Activated T-cell treated with anti-CD3 and anti-CD28 coated beads, Interleukin-2, amount 50 U/mL, for 48 hours (primary cell): Measurements from ENCODE around the gene EXT2.

Experiments used
- DNase-seq, 2 experiments: peaks; one replicate each; pipeline ENCODE4 v3.0.0-alpha.2; 2020

Gene EXT2

DNA sequence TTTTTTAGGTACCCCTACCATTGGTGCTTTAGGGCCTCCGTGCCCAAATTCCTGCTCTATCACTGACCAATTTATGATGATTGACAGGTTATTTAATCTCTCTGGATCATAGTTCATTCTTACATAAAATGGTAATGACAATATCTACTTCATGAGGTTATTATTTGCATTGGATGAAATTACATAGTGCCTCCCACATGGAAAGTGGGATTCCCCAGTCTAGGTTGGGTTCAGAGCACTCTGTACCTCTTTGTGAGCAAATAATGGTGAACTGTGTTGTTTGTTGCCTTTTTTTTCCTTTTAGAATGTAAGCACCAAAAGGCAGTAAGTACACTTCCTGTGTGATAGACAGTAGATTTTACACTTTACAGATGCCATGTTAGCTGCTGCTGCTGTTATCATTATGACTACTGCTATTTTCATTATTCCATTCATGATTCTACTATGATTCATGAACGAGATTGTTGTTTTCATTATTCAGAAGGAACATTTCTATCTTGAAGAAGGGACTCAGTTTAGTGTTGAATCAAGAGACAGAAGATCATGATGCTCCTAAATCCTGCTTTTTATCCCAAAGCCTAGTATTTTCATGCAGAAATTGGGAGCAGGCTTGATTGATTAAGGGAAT lies 113.6 kb downstream of the EXT2 start:
- DNase-seq = no peak

DNA sequence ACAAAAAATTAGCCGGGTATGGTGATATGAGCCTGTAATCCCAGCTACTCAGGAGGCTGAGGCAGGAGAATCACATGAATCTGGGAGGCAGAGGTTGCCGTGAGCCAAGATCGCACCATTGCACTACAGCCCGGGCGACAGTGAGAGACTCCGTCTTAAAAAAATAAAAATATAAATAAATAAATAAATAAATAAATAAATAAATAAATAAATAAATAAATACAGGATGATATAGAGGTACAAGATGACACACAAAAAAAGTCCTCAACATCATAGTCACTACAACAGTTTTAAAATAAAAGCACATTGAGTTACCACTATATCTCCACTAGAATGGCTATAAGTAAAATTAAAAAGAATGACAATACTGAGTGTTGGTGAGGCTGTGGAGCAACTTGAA lies 116.7 kb downstream of the EXT2 start:
- DNase-seq = no peak

DNA sequence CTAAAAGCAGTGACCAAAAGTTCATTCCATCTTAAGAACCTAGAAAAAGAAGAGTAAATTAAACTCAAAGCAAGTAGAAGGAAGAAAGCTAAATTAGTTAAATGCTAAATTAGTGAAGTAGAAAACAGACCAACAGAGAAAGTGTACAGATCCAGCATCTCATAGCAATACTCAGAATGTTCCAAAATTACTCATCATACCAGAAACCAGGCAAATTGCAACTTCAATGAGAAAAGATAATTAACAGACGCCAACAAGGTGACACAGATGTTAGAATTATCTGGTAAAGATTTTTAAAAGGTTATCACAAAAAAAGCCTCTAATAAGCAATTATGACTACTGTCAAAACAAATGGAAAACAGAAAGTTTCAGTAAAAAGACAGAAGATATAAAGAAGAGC lies 117.7 kb downstream of the EXT2 start:
- no peak for DNase-seq

DNA sequence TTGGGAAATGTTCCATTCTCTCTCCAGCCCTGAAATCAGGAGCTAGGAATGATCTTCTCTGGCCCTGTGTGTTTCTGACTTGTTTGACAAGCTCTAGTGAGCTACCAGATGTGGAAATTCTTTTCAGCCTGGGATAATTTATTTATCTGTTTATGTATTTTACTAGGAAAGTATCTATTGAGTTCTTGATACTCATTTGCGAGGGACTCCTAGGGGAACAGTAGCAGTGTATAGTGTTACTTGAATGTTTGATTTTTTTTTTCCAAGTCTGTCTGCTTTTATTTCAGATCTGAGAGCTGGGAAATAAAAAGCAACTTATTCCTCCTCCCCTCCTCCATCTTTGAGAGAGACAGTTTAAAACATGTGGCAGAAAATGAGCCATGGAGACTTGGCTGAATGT lies 122.0 kb downstream of the EXT2 start:
- no peak for DNase-seq

DNA sequence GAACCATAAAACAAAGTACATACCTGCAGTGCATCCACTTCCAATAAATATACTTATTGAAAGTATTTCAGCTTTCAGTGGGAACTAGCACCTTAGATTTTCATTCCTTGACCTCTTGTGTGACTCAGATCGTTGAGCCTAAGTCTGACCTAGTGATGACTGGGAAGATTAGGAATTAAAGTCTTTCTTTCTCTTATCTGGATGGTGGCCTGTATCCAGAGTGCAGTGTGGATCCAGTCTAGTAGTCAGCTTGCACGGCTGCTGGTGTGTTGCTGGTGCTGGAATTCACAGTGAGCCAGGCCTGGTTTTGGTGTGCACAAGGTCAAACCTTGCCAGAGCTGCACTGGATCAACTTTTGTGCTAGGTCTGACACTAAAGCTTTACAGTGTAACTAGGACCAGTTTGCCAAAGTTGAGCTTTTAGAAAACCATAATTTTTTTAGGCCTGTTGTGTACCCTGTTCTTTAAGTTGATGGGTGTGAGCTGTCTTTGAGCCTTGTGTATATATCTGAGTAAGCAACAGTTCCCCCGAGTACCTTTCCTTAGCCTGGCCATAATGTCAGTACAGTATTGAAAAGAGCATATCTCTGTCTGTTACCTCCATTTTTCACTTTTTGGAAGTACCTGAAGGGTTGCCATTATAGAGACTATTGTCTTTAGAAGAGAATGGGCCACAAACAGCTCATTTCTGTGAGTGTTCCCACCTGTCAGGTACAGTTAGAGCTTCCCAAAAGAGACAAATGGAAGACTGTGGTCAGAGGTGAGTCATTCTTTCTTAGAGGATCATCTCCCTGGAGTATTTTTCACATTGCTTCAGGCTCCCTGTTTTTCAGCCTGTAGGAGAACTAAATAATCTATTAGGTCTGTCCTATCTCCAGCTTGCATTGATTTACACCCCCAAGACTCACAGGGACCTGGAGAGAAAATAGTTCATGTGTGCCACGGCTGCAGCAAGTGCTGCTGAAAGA lies 124.6 kb downstream of the EXT2 start:
- no peak for DNase-seq

DNA sequence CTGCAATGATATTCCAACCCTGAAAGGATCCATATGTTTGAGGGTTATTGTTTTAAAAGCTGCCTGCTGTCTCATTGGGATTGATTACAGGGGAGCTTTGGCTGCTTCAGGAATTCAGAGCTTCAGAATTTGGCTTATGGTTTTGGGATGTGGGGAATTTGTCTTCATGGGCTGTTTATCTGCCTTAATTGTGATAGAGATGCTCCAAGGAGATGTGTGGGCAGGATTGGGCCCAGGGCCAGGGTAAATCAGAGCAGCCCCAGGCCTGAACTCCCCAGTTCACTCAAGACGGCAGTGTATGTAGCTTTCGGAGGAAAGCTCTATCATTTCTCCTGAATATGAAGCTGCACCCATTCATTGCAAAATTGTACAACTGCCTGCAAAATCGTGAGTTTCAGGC lies 126.0 kb downstream of the EXT2 start:
- no peak for DNase-seq

DNA sequence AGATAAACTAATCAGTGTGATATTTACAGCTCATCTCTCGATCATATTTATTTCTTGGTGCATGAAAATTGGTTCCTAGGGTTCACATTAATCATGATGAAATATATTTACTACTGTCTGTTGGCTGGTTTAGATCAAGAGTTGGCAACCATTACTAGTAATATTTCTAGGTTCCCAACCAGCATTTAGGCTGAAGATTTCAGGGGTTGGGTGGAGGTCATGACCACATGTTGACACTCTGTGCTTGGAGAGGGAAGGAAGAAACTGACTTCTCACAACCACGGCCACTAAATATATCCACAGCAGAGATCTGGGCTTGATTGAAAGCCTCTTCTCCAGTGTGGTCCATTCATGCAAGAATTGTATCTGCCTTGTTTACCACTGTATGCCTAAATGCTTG lies 126.5 kb downstream of the EXT2 start:
- no peak for DNase-seq

DNA sequence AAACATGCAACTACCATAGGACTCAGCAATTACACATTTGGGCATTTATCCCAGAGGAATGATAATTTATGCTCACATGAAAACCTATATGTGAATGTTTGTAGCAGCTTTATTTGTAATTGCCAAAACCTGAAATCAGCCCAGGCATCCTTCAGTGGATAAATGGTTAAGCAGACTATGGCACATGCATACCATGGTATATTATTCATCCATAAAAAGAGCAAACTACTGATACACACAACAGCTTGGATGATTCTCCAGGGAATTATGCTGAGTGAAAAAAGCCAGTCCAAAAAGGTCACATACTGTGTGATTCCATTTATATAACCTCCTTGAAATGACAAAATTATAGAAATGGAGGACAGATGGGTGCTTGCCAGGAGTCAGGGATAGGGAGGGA lies 127.8 kb downstream of the EXT2 start:
- no peak for DNase-seq

DNA sequence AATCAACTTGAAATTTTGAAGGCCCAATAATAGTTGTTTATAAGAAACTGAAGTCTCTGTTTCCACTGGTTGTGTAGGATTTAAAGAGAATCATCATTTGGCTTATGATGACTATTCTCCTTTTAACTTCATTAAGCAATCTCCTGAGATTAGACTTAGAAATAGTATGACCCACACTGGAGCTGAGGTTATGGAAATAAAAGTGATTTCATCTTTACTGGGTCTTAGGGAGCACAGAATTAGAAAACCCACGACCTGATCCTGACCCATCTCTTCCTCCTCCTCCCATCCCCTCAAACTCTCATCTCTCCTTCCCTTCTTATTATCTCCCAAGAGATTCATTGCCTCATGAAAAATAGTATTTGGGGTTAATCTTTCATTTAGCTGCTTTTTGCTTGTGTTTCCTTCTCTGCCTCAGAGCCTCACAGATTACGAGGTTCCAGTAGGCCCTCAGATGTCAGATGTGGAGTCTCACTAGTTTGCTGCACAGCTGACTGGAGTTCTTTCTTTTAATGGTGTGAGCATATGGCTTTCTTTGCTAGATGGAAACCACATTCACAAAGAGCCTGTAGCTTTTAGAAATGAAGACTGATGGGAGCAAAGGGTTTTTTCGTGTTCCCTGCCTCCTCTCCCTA lies 129.5 kb downstream of the EXT2 start:
- DNase-seq = no peak

DNA sequence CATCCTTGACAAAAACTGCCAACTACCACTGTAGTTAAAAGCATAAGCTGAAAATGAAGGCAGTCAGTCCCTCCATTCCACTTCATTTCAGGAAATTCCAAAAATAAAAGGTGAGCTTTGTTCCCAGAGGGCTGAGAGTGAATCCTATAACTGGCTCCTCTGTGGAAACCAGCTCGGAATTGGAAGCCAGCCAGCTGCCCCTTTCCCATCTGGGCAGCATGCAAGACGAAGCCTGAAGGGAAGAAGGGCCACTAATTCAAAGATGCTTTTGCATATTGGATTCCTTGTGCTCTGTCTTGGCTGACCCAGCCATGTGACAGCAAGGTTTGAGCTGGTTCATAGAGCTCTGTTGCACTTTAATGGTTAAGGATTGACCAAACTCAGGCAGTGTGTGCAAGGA lies 131.0 kb downstream of the EXT2 start:
- DNase-seq = no peak

DNA sequence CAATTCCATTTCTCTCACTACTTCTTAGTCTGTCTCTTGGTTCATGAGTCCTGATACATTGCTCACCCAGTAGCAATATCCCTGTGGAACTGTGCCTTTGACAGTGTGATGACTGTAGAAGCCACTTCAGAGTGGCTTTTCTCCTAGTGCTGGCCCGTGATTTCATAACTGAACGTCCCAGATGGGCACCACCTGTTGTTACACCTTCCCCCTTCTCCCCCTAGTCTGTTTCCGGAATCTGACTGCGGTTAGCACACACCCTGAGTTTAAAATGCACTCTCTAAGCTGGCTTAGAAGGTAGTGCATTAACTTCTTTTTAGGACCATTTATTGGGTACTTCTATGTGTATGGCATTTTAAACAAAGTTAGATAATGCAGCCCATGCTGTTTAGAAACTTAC lies 131.5 kb downstream of the EXT2 start:
- no peak for DNase-seq

DNA sequence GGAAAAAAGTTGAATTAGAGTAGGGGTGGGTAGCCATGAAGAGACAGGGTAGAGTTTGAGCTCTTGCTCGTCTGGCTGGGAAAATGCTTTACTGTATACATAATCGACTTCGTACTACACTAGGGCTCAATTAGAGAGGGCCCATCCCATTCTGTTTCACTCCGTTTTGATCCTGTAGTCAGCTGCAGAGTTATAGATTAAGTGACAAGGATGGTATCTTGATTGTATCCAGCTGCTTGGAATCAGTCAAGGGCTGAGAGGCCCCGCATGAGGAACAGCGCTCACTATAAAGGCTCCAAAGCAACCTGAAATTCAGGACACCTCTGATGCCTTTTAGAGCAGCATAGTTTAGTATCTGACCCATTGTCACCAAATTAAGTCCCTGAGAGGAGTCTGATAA lies 132.9 kb downstream of the EXT2 start:
- no peak for DNase-seq

DNA sequence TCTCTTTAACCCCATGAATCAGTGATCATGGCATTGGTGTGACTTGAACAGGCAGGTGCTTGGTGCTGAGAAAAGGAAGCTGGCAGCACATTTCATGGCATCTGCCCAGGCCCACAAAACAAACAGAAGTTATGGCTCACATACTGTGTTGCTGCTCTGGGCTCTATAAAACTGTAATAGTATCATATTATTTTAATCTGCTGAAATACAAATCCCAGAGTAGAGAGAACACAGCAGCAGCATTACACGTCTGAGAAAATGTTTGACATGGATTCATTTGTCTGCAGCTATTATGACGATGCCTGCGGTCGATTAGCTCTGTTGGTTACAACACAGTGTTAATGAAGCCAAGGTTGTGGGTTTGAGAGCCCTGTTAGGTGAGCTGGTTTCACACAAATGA lies 133.6 kb downstream of the EXT2 start:
- no peak for DNase-seq

DNA sequence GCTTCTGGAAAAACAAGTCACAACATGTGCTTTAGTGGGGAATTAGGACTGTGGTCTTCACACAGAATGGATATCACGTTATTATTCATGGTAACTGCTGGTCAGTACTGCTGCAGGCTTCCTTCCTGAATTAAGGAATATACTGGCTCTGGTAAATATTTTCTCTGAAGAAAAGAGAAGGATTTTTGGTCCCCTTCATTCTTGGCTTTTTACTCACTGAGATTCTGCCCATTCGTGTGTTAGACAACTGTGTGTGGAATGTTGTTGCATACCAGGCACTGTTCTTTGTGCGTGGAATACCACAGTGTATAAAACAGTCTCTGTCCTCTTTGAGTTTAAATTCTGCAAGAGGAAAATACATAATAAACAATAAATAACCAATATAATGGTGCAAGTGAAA lies 134.1 kb downstream of the EXT2 start:
- DNase-seq = no peak

DNA sequence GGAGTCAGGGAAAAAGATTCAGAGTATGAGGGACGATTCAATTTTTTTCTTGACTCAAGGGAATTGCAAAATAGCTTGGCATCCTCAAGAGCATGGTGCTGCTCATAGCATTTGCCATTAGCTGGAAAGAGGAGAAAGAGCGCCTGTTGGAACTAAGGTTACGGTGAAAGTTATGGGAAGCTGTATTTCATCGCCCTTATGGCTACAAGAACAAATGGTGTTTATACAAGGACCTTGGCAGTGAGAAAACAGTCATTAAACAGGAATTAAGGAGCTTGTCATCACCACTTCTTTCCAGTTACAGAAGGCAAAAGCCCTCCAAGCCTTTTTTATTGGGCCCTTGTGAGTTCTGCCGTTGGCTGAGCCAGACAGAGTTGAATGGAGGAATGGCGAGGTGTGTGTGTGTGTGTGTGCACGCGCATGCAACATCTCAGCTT lies 140.3 kb downstream of the EXT2 start:
- no peak for DNase-seq

DNA sequence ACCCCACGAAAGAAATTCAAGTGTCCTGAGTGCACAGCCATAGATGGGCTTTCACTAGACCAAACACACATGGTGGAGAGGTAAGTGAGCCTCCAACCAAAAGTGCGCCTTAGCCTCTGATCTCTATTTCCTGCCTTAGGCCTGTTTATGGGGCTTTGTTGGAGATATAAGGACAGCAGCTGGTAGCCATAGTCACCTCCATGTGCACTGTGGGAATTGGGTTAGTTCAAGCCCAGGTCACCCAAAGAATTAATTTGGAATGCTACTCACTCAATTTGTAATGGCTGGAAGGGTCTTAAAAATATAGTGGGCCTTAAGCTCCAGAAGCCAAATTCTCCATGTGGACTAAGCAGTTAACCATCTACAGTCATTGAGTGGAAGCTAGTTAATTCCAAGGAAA lies 140.8 kb downstream of the EXT2 start:
- DNase-seq = no peak

DNA sequence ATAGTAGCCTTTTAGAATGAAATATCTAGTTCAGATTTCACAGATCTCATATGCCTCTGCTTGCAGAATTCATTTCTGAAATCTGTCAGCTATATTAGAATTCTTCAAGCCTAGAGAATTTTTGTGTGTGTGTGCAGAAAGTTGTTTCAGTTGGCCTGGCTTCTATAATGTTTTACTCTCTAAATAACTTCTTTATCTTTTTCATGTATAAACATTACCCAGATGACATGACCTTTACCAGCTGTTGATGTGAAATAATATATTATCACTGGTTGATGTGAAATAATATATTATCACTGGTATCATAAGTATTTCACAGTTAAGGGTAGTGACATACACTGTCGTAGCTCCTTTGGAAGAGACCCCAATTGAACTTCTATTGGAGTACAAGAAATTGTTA lies 141.7 kb downstream of the EXT2 start:
- no peak for DNase-seq

DNA sequence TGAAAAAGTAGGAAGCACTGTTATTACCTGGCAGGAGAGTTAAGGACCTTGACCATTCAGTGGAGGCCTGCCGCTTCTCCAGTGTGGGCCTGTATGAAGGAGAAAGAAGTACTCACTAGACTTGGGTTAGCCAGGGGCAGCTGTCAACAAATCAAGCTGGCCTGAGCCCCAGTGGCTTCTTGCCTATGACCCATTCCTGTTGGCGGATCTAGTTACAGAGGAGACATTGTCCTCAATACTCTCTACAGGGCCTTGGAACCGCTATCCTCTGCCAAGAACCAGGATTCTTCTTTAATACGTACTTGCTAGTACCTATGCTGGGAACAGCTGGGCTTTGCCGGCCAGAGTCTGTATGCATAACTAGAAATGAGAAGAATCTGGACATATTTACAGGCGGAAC lies 146.4 kb downstream of the EXT2 start:
- no peak for DNase-seq

DNA sequence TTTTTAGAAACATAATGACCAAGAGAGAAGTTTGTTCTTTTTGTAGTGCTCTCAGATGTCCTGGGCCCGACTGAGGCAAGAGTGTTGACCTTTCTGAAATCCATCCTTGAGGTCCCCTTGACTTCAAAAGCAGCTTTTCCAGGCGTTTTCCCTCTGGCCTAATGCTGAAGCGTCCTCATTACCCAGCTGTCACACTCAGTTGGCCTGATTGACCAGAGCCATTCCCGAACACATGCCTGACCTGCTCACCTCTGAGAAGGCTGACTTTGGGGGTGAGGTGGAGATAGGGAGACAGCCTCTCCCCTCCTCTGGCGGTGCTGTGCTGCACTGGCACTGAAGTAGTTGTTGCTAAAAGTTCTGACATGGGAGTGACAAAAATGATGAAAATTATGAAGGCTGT lies 147.6 kb downstream of the EXT2 start:
- no peak for DNase-seq

DNA sequence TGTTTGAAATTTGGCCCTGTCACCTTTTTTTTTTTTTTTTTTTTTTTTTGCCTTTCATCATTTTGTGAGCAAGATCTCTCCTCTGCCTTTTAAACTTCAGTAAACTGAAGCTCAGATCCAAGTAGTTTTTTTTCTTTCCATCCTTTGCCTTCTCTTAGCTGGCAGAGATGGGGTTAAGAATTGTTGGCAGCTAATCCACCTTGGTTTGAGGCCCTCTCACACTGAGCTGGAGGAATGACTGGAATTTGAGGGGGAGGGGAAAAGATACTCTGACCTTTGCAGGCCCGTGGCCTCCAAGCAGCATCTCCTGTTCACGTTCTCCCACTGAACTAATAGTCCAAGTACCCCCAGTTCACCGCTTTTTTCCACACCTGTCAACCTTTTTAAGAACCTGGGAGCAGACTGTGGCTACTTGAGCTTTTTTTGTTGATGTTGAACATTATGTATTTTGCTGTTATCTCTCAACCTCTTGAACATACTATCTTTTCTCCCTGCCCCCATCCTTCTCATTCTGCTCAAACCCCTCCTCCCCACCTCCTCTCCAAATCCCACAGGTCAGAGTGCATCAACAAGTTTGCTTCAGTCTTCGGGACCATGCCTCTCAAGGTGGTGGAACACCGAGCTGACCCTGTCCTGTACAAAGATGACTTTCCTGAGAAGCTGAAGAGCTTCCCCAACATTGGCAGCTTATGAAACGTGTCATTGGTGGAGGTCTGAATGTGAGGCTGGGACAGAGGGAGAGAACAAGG lies 148.3 kb downstream of the EXT2 start:
- DNase-seq = no peak

DNA sequence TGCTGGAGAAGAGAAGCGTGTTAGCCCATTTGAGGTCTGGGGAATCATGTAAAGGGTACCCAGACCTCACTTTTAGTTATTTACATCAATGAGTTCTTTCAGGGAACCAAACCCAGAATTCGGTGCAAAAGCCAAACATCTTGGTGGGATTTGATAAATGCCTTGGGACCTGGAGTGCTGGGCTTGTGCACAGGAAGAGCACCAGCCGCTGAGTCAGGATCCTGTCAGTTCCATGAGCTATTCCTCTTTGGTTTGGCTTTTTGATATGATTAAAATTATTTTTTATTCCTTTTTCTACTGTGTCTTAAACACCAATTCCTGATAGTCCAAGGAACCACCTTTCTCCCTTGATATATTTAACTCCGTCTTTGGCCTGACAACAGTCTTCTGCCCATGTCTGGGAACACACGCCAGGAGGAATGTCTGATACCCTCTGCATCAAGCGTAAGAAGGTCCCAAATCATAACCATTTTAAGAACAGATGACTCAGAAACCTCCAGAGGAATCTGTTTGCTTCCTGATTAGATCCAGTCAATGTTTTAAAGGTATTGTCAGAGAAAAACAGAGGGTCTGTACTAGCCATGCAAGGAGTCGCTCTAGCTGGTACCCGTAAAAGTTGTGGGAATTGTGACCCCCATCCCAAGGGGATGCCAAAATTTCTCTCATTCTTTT lies 149.3 kb downstream of the EXT2 start:
- DNase-seq = no peak

DNA sequence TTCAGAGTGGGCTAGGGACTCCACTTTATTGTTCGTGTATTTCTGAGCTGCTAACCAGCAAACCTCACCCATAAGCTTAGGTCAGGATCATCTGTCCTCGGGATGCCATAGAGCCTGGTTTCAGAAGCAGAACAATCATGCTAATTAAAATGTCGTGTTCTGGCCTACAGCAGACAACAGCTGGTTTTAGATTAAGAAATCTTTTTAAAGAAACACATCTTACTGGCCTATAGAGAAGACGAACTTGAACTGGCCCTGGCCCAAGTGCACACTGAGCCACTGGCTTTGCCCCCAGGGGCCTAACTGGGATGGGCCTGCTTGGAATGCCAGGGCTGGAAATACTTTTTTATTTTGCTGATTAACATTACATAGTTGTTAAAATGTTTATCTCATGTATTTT lies 151.2 kb downstream of the EXT2 start:
- no peak for DNase-seq

DNA sequence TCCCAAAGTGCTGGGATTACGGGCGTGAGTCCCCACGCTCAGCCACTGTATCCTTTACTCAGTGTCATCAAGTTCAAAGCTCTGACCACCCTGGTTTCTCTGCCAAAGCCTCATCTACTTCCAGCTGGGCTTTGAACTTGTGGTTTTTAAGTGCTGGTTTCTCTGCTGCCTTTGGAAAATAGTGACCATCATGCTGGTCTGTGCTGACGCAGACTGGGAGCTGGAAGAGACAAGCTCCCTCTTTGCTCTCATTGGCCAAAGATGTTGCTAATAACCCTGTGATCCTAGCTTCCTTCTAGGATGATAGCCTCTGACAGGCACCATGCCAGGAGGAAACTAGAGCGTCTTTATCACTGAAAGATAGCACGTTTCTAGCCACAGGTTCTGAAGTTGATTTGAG lies 152.0 kb downstream of the EXT2 start:
- no peak for DNase-seq
